ENCODE data around the gene COLEC12. TPM values are rescaled to one million over a fixed set of nuclear protein-coding genes. Genes with fewer than 3 reads are reported as not detected.

COLEC12 gene
- polyA plus RNA-seq, 1 donor (not counting 4 experiments of a cell fraction or from before 2014, with no cell fraction given): not detected

DNA sequence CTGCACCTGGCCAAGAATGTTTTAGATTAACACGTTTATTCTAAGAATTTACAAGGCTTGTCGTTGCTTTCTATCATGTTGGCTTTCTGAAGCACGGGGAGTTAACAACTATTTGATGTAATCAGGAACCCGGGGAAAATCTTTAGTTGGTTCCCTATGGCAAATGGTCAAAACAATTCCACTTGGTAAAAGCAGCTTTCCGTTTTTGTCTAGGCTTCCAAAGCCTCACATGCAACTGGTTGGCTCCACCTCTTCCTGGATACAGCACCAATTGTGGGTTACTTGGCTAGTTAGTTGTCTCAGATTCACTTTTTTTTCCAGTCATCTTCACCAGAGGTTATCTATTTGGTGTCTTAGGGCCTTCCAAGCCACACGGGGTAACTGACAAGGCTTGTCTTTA, 2.8 kb downstream of the COLEC12 start:
- dilution Hi-C loops (cut with MboI; ENCODE audit: extremely low pct_ligation_motif_present, low sequenced_read_pairs): no loop called here
- Histone ChIP-seq H4K20me1 (ENCODE audit: control insufficient read depth, extremely low read depth, insufficient read depth, low read length) (no peaks in the 10 kb centered on the region), H3K27ac (ENCODE audit: control insufficient read depth, insufficient read depth, low read length) (no peak overlapping the region), H3K4me3 (ENCODE audit: control insufficient read depth in 2 of 3, extremely low read depth in 1 of 3, insufficient read depth in 2 of 3, low read depth in 1 of 3, low read length in 3 of 3) (no peak overlapping the region), H3K9me3 (ENCODE audit: control insufficient read depth, low read depth, low read length) (no peaks in the 10 kb centered on the region), H3K79me2 (ENCODE audit: control insufficient read depth, insufficient read depth, low read length) (no peaks in the 10 kb centered on the region), H3K9ac (ENCODE audit: control insufficient read depth, extremely low read depth, insufficient read depth, low read length) (no peak overlapping the region), H3K27me3 (ENCODE audit: control insufficient read depth, extremely low read depth, insufficient read depth, low read length) (peaks cover 32% of the 10 kb centered on the region), H3K9me1 (ENCODE audit: control insufficient read depth, extremely low read depth, insufficient read depth, low read length) (no peaks in the 10 kb centered on the region), H3K4me2 (ENCODE audit: control insufficient read depth, extremely low read depth, insufficient read depth, low read depth, low read length) (no peak overlapping the region), H3K4me1 (ENCODE audit: control insufficient read depth, extremely low read depth, insufficient read depth, low read length) (peaks cover 3% of the 10 kb centered on the region), H2AFZ (ENCODE audit: control insufficient read depth, low read length) (no peak overlapping the region), H3K36me3 (ENCODE audit: control insufficient read depth in 2 of 2, extremely low read depth in 1 of 2, insufficient read depth in 2 of 2, low read length in 2 of 2) (no peaks in the 10 kb centered on the region)
- no peak for DNase-seq (ENCODE audit: low read depth, low spot score)
- TF ChIP-seq, protein P1, sequence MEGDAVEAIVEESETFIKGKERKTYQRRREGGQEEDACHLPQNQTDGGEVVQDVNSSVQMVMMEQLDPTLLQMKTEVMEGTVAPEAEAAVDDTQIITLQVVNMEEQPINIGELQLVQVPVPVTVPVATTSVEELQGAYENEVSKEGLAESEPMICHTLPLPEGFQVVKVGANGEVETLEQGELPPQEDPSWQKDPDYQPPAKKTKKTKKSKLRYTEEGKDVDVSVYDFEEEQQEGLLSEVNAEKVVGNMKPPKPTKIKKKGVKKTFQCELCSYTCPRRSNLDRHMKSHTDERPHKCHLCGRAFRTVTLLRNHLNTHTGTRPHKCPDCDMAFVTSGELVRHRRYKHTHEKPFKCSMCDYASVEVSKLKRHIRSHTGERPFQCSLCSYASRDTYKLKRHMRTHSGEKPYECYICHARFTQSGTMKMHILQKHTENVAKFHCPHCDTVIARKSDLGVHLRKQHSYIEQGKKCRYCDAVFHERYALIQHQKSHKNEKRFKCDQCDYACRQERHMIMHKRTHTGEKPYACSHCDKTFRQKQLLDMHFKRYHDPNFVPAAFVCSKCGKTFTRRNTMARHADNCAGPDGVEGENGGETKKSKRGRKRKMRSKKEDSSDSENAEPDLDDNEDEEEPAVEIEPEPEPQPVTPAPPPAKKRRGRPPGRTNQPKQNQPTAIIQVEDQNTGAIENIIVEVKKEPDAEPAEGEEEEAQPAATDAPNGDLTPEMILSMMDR (optimal IDR thresholded peaks at IDR 0.05 in 1 of 3, IDR thresholded peaks at IDR 0.05 in 1 of 3, conservative IDR thresholded peaks at IDR 0.05 in 1 of 3; ENCODE audit: extremely low read depth in 1 of 3, insufficient read depth in 2 of 3, low read length in 3 of 3): no peak
- no peak for TF ChIP-seq EZH2 (IDR thresholded peaks at IDR 0.05; ENCODE audit: low read length)
- no peak for FAIRE-seq

- H3K27ac ChIP-seq (ENCODE audit: control insufficient read depth, insufficient read depth, low read length): no peak overlapping the region
- no peaks in the 10 kb centered on the region for H3K79me2 ChIP-seq (ENCODE audit: control insufficient read depth, insufficient read depth, low read length)
- no peaks in the 10 kb centered on the region for H3K36me3 ChIP-seq (ENCODE audit: control insufficient read depth in 2 of 2, extremely low read depth in 1 of 2, insufficient read depth in 2 of 2, low read length in 2 of 2)
- H4K20me1 ChIP-seq (ENCODE audit: control insufficient read depth, extremely low read depth, insufficient read depth, low read length): no peaks in the 10 kb centered on the region
- H3K4me2 ChIP-seq (ENCODE audit: control insufficient read depth, extremely low read depth, insufficient read depth, low read depth, low read length): no peak overlapping the region
- TF ChIP-seq EZH2 (IDR thresholded peaks at IDR 0.05; ENCODE audit: low read length): no peak
- TF ChIP-seq, protein P1 (optimal IDR thresholded peaks at IDR 0.05 in 1 of 3, IDR thresholded peaks at IDR 0.05 in 1 of 3, conservative IDR thresholded peaks at IDR 0.05 in 1 of 3; ENCODE audit: extremely low read depth in 1 of 3, insufficient read depth in 2 of 3, low read length in 3 of 3): no peak
- H3K9me3 ChIP-seq (ENCODE audit: control insufficient read depth, low read depth, low read length): no peaks in the 10 kb centered on the region
- H3K9ac ChIP-seq (ENCODE audit: control insufficient read depth, extremely low read depth, insufficient read depth, low read length): no peak overlapping the region
- peaks cover 3% of the 10 kb centered on the region for H3K4me1 ChIP-seq (ENCODE audit: control insufficient read depth, extremely low read depth, insufficient read depth, low read length)
- no peaks in the 10 kb centered on the region for H3K9me1 ChIP-seq (ENCODE audit: control insufficient read depth, extremely low read depth, insufficient read depth, low read length)
- no peak for FAIRE-seq
- no peak overlapping the region for H3K4me3 ChIP-seq (ENCODE audit: control insufficient read depth in 2 of 3, extremely low read depth in 1 of 3, insufficient read depth in 2 of 3, low read depth in 1 of 3, low read length in 3 of 3)
- no peak for DNase-seq (ENCODE audit: low read depth, low spot score)
- no peak overlapping the region for H2AFZ ChIP-seq (ENCODE audit: control insufficient read depth, low read length)
- dilution Hi-C loops (cut with MboI; ENCODE audit: extremely low pct_ligation_motif_present, low sequenced_read_pairs): no loop called here
- peaks cover 20% of the 10 kb centered on the region for H3K27me3 ChIP-seq (ENCODE audit: control insufficient read depth, extremely low read depth, insufficient read depth, low read length)
Measured at GRCh38 chr18:495452-495851, 5.0 kb downstream of the COLEC12 start.

Measured in keratinocyte (primary cell).